Coronary artery (tissue), 2 donors: Measurements from ENCODE around the gene C2CD2.

Source experiments
- DNase-seq: peaks from one replicate; pipeline ENCODE4 v3.0.0-alpha.2; 2017; ENCODE audit warnings: low spot score
- H3K27ac ChIP-seq, 2 donors: fragments of 200-600 bp; sonication (generic); one replicate each; pipeline ENCODE4 v1.5.1; 2016 to 2019
- H3K4me3 ChIP-seq: fragments of 200-600 bp; sonication (generic); 2 replicates; pipeline ENCODE4 v1.5.1; 2016; ENCODE audit warnings: mild to moderate bottlenecking, moderate library complexity
- TF ChIP-seq, protein P1 (sequence below): fragments of 200-600 bp; sonication (generic); IDR thresholded peaks from one replicate; pipeline ENCODE4 v1.5.1; 2019; ENCODE audit warnings: antibody characterized with exemption

The C2CD2 gene

DNA sequence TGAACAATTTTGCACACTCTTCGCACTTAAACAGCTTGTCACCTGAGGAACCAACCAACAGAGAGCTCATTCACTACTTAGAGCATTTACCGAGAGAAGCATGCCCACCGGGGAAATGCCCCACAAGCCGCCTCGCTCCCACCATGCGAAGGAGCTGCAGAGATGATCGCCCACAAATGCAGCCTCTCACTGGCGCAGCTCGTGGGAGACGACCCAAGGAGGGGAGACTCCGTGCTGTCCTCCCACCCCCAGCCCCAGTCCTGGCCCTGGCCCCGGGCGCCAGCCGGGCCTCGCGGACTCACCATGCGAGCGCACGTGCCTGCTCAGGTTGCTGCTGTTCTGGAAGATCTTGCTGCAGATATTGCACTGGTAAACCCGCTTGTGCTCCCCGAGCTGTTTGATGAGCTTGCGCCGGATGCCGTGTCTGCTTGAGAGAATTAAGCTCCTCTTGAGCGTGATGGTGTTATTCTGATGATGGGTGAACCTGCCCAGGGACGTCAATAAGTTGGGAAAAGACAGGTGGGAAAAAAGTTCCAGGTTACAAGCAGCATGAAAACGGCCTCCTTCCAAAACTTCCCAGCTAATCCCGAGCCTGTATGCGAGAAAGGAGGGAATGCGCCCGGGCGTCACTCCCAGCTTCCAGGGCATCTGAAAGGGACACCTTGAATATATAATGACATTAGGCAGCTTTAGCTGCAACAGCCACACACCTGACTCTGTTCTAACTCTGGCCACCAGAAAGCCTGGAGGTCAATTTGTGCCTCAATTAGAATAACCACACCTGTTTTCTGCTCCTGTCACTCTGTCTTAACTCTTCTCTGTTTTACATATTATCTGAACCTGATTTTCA, 117.4 kb downstream of the C2CD2 start:
- Histone ChIP-seq H3K27ac (no peak overlapping the region), H3K4me3 (no peak overlapping the region)
- TF ChIP-seq, protein P1, sequence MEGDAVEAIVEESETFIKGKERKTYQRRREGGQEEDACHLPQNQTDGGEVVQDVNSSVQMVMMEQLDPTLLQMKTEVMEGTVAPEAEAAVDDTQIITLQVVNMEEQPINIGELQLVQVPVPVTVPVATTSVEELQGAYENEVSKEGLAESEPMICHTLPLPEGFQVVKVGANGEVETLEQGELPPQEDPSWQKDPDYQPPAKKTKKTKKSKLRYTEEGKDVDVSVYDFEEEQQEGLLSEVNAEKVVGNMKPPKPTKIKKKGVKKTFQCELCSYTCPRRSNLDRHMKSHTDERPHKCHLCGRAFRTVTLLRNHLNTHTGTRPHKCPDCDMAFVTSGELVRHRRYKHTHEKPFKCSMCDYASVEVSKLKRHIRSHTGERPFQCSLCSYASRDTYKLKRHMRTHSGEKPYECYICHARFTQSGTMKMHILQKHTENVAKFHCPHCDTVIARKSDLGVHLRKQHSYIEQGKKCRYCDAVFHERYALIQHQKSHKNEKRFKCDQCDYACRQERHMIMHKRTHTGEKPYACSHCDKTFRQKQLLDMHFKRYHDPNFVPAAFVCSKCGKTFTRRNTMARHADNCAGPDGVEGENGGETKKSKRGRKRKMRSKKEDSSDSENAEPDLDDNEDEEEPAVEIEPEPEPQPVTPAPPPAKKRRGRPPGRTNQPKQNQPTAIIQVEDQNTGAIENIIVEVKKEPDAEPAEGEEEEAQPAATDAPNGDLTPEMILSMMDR, result no peak
- no peak for DNase-seq

DNA sequence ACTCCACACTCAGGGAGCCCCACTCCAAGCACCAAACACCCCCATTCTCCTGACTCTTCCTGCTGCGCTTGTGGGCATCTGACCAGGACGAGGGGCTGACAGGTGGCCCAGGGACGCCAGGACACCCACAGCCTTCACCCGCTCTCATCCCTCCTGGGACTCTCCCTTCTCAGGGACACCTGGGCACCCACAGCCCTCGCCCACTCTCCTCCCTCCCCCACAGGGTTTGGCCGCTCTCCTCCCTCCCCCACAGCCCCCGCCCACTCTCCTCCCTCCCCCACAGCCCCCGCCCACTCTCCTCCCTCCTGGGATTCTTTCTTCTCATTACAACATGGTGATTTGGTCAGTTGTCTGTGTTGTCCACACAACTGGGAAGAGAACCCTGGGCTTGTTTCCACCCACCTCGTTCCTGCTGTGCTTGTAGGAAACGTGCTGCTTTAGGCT, 118.1 kb downstream of the C2CD2 start:
- DNase-seq, result no peak

More for the DNA sequence above, 118.1 kb downstream of the C2CD2 start:
- H3K27ac ChIP-seq, result no peak overlapping the region
- H3K4me3 ChIP-seq, result no peak overlapping the region
- TF ChIP-seq, protein P1, result no peak
